DOHH2 (cell line): ENCODE results near the gene MGRN1.

ENCODE experiments used
- H3F3A ChIP-seq: fragments of 200-600 bp; sonication (generic), shearing (Covaris generic); 2 replicates; pipeline ENCODE4 v1.6.0; 2016; ENCODE audit warnings: antibody characterized with exemption, mild to moderate bottlenecking; ENCODE audit not compliant: control insufficient read depth, insufficient read depth
- H3K27ac ChIP-seq: fragments of 200-600 bp; sonication (generic); 2 replicates; pipeline ENCODE4 v1.5.1; 2014; ENCODE audit warnings: low read depth, mild to moderate bottlenecking, low read length, moderate library complexity
- H3K27me3 ChIP-seq: fragments of 200-600 bp; sonication (generic); 2 replicates; pipeline ENCODE4 v1.6.1; 2014; ENCODE audit warnings: mild to moderate bottlenecking, low read length, mixed read lengths; ENCODE audit not compliant: control insufficient read depth
- H3K36me3 ChIP-seq: fragments of 200-600 bp; sonication (generic); 2 replicates; pipeline ENCODE4 v1.6.1; 2014; ENCODE audit warnings: mild to moderate bottlenecking, low read length, moderate library complexity, mixed read lengths; ENCODE audit not compliant: control insufficient read depth
- H3K4me1 ChIP-seq: fragments of 200-600 bp; sonication (generic); 2 replicates; pipeline ENCODE4 v1.6.1; 2014; ENCODE audit warnings: mild to moderate bottlenecking, low read length, mixed read lengths; ENCODE audit not compliant: control insufficient read depth
- H3K4me2 ChIP-seq: fragments of 200-600 bp; sonication (generic); 2 replicates; pipeline ENCODE4 v1.6.0; 2014; ENCODE audit warnings: mild to moderate bottlenecking, low read length, moderate library complexity
- H3K4me3 ChIP-seq: fragments of 200-600 bp; sonication (generic); 2 replicates; pipeline ENCODE4 v1.5.1; 2014; ENCODE audit warnings: mild to moderate bottlenecking, low read length, mixed read lengths
- H3K79me2 ChIP-seq: fragments of 200-600 bp; sonication (generic); 2 replicates; pipeline ENCODE4 v1.6.1; 2014; ENCODE audit warnings: mild to moderate bottlenecking, low read length, mixed read lengths; ENCODE audit not compliant: control insufficient read depth
- H3K9me2 ChIP-seq: fragments of 200-600 bp; sonication (generic); replicated peaks from 2 replicates; pipeline ENCODE4 v1.6.1; 2014; ENCODE audit warnings: mild to moderate bottlenecking, low read length, mixed read lengths; ENCODE audit not compliant: control insufficient read depth
- H3K9me3 ChIP-seq: fragments of 200-600 bp; sonication (generic); 2 replicates; pipeline ENCODE4 v1.6.1; 2014; ENCODE audit warnings: antibody characterized with exemption, low read length, mixed read lengths; ENCODE audit not compliant: control insufficient read depth, insufficient read depth
- H4K20me1 ChIP-seq: fragments of 200-600 bp; sonication (generic); 2 replicates; pipeline ENCODE4 v1.6.0; 2014; ENCODE audit warnings: low read depth, mild to moderate bottlenecking, antibody characterized with exemption, low read length, moderate library complexity; ENCODE audit not compliant: control insufficient read depth, insufficient read depth
- CTCF ChIP-seq: fragments of 200-600 bp; sonication (generic); IDR thresholded peaks from one replicate; pipeline ENCODE4 v1.5.1; 2014; ENCODE audit warnings: antibody characterized with exemption, mild to moderate bottlenecking, low read depth, low read length; ENCODE audit not compliant: poor library complexity, severe bottlenecking
- EZH2phosphoT487 ChIP-seq: fragments of 200-600 bp; sonication (generic); IDR thresholded peaks from 2 replicates; pipeline ENCODE4 v1.6.1; 2017; ENCODE audit warnings: borderline replicate concordance, mild to moderate bottlenecking, antibody characterized with exemption, low read length, moderate library complexity, mixed read lengths

MGRN1 gene

GRCh38 chr16:4656695-4657686 is 32.4 kb downstream of the MGRN1 start:
- Histone ChIP-seq H3K27me3 (no peaks in the 10 kb centered on the region), H3K27ac (no peak overlapping the region), H3K4me1 (no peaks in the 10 kb centered on the region), H3K4me2 (no peak overlapping the region), H3K36me3 (peaks cover 10% of the 10 kb centered on the region; the same call in 1 of the 2 replicates), H3F3A (no peaks in the 10 kb centered on the region), H3K9me2 (no peaks in the 10 kb centered on the region), H4K20me1 (no peaks in the 10 kb centered on the region), H3K79me2 (no peaks in the 10 kb centered on the region), H3K9me3 (no peaks in the 10 kb centered on the region), H3K4me3 (no peak overlapping the region)
- no peak for TF ChIP-seq EZH2phosphoT487
- no peak for TF ChIP-seq CTCF

- Histone ChIP-seq H3K9me2 (no peaks in the 10 kb centered on the region), H3K27me3 (no peaks in the 10 kb centered on the region), H3K79me2 (no peaks in the 10 kb centered on the region), H3F3A (no peaks in the 10 kb centered on the region), H3K9me3 (no peaks in the 10 kb centered on the region), H3K4me1 (peaks cover 2% of the 10 kb centered on the region), H3K4me2 (no peak overlapping the region), H3K36me3 (peaks cover 9% of the 10 kb centered on the region), H3K4me3 (no peak overlapping the region), H4K20me1 (no peaks in the 10 kb centered on the region), H3K27ac (no peak overlapping the region)
- TF ChIP-seq EZH2phosphoT487 = no peak
- TF ChIP-seq CTCF = no peak
These were observed 35.0 kb downstream of the MGRN1 start for GRCh38 chr16:4659363-4660353.

- Histone ChIP-seq H4K20me1 (no peaks in the 10 kb centered on the region), H3K9me2 (no peaks in the 10 kb centered on the region), H3K27me3 (no peaks in the 10 kb centered on the region), H3K9me3 (no peaks in the 10 kb centered on the region), H3K36me3 (peaks cover 8% of the 10 kb centered on the region), H3K27ac (no peak overlapping the region), H3K79me2 (no peaks in the 10 kb centered on the region), H3K4me3 (no peak overlapping the region), H3F3A (no peaks in the 10 kb centered on the region), H3K4me2 (no peak overlapping the region), H3K4me1 (peaks cover 8% of the 10 kb centered on the region)
- no peak for TF ChIP-seq CTCF
- TF ChIP-seq EZH2phosphoT487 = no peak
These were observed 35.9 kb downstream of the MGRN1 start for GRCh38 chr16:4660454-4661007.
